ENCODE results near the gene CERKL.

CERKL gene

DNA sequence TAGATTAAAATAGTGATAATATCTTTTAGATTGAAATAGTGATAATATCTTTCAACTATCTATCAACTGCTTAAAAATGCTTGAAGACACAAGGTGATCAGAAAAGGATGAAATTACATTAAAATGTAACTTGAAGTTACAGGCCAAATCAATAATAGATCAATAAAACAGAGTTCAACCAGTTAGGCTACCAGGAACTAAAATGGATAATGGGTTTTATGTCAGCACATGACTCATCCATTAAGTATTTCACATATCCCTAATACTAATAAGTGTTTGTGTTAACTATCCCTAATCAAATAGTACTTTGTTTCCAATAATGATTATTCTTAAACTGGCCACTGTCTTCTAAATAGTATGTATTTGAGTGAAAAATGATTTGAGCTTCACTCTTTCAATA is 33.7 kb downstream of the CERKL start:
- no peak for DNase-seq

DNA sequence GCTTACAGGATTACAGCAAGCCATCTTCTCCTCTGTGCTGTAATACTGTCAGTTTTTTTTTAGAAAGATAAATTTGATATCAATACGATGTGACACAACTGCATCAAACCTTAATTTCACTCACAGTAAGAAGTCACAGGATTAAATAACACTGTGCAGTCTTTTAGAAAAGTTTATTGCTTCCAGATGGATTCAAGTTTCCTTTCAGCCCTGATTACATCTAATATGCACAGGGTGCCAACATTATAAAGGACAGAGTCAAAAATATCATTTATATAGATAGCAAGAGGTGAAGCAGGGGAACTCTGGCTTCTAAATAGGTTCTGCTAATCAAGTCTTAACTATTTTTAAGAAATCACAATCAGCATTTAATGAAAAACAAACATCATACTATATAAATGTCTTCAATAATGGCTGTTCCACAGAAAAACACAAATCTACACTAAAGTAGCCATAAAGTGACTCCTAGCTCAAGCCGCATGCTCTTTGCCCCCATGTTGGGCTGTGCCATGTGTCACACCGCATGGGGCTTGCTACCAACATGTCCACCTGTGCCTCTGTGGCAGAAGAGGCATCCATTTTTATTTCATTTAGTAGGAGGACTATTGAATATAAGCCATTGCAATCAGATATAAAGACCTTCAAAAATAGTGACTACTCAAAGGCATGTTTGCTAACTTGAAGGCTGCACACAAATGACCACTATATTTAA is 35.0 kb downstream of the CERKL start:
- DNase-seq: no peak

DNA sequence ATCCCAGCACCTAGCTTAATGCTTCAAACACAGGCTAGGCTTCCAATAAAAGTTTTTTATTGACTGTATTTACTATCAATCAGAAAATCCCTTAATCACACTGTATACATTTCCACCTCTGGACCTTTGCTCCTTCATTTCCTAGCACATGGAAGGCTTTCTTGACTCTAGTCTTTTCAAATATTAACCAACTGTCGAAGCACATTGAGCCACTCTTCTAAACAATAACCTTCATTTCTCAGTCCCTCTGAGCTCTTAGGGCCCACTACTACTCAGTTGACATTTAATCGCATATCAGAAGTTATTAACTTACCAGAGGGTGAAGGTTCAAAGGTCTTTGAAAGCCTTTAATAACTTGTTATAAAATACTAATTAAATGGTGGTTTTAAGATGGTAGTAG is 37.4 kb downstream of the CERKL start:
- DNase-seq: no peak

DNA sequence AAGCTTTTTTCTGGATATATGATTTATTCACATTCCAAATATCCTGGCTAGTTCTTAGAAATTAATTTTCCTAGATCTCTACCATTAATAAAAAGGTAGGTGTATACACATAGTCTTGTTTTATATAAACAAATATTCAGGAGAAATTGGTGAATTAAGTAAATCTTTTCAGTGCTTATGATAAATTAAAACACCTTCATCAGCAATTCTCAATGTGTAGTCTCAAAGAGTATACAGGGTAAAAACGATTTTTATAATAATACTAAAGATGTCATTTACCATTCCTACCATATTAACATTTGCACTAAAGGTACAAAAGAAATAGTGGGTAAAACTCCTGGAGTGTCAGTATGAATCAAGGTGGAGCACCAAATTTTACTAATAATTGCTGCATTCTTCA is 40.2 kb downstream of the CERKL start:
- no peak for DNase-seq

DNA sequence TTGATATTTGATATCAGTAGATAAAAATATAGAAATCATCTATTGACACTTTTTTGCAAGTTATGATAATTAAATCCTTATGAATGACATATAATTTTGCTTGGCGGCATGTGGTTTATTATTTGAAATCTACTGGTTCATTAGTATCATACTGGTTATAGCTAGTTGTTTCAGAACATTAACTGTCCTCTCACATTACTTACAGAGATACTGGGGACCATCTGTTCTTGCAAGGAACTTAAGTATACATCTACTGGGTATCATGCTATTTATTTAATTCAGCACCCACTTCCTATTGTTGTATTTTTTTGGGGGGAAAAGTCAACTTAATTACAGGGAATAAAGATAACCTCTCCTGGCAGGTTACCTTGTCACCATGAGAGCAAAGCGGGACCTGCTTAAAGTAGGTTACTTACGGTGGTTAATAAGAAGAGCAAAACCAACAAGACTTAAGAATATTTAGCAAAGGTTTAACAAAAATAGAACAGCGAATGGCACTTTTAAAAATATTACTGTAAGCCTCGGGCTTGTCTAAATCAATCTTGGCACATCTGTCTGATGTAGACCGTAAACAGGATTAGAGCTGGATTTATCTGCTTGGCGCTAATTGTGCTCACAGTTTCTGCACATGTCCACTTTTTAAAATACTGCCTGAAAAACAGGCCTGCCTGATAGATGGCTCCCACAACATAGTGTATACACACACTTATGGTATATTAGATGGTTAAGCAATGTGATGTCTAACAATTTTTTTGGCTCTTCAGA is 41.8 kb downstream of the CERKL start:
- no peak for DNase-seq

DNA sequence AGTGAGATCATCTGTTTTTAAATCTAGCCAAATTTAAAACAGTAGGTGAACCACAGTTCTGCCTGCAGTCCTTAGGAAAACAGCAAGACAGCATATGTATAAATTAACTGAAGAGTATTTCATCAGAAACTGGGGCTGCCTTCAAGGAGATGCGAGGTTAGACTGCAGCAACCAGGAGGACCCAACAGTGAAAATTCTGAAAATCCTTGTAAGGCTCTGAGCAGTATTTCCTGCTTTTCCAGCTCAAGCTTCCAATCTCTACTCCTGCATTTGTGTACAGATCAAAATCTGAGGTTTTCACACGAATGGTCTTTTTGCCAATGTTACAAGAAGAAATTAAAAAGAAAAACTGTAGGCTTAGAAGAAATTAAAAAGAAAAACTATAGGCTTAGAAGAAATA is 43.7 kb downstream of the CERKL start:
- no peak for DNase-seq

DNA sequence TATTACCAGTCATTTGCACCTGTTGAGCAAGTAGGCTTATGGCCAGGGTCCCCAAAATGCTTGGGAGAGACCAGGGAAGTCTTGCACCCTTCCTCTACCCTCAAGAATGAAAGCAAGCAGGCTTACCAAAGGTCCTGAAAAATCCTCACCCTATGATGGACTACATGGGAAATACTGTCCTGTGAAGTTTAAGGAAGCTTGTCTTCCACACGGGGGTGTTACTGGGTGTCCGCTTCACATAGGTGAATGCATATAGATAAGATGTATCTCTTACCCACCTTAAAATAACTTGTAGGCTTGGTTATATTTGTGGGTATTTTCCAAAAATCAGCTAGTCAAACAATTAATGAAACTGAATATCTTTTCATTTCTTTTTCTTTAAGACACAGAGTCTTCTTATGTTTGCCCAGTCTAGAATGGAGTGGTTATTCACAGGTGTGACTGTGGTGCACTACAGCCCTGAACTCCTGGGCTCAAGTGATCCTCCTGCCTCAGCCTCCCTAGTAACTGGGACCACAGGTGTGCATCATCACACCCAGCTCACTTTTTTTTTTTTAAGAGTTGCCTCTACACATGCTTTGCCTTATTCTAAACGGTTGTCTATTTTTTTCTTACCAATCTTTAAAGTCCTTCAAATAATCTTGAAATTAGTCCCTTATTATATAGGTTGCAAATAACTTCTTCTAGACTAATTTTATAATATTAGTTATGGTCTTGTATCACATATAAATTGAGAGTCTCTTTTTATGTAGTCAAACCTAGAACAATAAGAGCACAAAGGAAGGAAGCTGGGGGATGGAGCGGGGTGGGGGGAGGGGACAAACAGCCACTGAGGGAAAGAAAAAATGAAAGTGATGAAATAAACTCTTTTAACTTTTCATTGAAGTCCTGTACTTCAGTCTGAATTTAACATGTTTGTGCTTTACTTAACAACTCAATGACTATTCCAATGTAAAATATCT is 49.0 kb downstream of the CERKL start:
- DNase-seq: no peak

DNA sequence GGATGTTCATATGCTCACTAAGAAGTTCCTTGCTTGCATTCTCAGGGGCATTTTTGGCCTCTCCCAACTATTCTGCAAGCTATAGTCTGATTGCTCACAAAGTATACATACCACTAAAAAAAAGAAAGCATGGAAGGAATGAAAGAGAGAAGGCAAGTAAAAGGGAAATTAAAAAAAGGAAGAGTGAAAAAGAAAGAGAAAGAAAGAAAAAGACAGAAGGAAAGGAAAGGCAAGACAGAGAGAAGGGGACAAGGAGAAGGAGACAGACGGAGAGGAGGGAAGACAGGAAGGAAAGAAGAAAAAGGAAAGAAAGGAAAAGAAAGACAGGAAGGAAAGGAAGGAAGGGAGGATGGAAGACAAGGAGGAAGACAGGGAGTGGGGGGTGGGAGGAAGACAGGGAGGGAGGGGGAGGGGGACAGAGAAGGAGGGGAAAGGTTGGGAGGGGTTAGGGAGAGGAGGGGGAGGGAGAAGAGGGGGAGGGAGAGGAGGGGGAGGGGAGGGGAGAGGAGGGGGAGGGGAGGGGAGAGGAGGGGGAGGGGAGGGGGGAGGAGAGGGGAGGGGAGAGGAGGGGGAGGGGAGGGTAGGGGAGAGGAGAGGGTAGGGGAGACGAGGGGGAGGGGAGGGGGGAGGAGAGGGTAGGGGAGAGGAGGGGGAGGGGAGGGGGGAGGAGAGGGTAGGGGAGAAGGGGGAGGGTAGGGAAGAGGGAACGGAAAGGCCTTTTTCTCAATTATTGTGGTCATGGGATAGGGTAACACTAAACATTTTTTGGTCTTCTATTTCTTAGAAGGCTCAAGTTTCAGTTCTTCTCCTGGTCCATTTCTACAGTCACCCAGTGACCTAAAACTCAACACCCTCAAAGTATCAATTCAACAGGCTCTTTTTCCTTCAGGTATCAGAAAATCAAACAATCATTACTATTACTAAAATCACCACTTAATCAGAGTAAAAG is 50.7 kb downstream of the CERKL start:
- DNase-seq: no peak

DNA sequence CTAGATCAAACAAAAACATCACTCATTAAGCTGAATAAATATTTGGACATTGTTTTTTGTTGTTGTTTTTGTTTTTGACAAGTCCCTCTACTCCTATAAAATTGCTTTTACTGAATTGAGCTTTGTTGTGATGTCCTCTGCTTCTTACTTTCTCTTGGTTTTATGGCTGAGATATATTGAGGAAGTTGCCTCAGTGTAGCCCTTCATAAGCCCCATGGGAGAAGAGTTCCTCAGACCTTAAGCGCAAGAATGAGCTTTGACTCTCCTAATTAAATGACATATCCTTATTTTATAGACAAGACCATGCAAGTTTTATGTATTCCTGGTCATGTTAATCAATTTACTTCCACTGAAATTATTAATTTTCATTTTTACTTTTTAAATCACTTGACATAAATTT is 54.9 kb downstream of the CERKL start:
- no peak for DNase-seq

DNA sequence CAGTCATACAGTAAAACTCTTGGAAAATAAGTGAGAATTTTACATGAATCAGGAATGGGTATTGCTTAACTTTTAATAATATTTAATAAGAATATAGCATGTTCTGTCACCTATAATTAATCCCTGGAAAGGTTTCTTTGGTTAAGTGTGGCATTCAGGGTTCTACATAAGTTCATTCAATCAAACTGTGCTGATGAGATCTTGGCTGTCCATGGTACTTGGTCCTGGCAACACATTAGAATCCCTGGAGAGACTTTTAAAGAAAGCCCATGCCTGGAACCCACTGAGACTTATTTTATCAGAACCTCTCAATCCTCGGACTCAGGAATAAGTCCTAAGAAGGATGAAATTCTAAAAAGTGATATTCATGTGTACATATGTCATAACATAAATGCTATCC is 60.3 kb downstream of the CERKL start:
- DNase-seq: no peak

DNA sequence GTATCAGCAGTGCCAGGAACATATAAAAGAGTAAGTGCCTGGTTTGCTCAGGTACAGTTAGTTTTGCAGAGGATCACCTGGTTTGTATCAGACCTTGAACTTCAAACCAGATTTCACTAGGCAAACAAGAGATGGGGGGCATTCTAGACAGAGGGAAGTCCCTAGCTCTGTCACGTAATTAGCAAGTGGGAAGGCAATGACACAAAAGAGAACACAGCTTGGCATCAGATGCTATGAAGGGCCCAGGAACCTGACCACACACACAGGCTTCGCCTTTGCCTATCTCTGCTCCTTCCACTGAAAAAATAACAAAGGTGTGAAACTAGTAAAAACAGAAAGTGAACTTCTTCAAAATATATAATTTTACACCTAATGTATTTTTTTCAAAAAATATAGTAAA is 62.6 kb downstream of the CERKL start:
- no peak for DNase-seq

DNA sequence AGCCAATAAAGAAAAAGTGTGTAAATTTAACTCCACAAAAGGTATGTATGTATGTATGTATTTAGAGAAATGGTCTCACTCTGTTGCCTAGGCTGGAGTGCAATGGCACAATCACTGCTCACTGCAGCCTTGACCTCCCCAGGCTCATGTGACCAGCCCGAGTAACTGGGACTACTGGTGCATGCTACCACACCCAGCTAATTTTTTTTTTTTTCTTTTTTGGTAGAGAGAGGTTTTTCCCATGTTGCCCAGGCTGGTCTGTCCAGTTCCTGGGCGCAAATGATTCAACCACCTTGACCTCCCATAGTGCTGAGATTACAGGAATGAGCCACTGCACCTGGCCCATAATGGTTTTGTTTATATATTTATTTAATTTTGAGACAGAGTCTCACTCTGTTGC is 67.1 kb downstream of the CERKL start:
- DNase-seq: no peak

DNA sequence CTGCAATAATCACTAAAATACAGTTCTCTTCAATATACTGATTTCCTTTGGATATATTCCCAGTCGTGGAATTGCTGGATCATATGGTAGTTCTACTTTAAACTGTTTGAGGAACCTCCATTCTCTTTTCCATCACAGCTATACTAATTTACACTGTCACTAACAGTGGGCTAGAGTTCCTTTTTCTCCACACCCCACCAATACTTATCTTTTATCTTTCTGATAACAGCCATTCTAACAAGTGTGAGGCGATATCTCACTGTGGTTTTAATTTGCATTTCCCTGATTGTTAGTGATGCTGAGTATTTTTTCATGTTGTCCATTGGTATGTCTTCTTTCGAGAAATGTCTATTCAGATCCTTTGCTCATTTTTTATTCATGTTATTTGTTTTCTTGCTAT is 68.4 kb downstream of the CERKL start:
- no peak for DNase-seq

DNA sequence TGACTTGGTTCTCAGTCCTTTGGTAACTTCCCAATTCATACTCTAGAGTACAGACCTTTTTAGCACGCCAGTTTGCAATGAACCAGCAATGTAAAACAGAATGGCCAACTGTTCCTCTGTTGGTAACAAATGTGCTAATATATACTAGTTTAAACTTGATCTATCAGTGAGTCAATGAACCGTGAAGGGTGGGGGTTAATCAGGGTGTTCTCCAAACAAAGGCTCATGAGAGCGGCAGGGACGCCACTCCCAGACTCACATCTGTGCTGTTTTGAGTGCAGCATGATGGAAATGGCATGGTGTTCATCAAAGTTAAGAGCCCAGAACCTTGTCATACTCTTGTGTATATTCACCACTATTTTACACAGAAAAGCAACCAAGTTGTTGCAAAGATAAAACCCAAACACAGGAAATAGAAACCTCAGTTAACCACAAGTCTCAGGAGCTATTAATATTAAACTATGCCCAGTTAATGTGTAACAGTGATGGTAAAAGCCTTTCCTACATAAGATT is 70.3 kb downstream of the CERKL start:
- no peak for DNase-seq

DNA sequence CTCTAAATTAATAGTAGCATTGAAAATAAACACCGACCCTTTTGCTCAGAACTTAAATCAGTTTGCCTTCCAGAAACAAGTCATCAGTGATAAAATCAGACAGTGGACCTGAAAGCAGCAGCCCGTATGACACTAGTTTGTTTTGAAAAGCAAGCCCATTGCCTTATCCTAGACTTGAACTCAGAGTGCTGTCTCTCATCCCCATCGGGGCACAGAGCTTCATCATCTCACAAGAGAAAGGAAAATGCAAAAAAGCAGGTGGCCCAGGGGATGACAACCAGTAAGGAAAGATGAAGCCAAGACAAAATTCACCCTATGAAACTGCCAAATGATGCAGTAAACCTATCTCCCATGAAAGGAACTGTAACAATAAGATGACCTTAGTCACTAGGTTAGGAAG is 71.2 kb downstream of the CERKL start:
- no peak for DNase-seq

DNA sequence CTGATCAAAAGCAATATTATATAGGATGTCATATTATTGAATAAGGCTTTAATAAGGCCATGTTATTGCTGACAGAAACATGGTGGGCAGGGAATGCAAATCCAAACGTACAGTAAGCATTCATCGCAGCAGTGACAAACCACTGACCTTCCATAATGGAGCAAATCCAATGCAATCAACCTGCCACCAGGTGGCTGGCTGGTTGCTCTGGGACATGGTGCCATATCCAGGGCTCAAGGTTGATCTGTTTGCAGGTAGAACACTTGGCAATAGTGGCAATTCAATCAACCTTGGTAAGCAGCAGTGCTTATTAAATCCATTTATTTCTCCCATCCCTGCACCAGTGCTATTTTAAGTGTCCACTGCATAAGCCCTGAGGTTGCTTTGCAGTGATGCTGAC is 75.4 kb downstream of the CERKL start:
- DNase-seq: no peak

DNA sequence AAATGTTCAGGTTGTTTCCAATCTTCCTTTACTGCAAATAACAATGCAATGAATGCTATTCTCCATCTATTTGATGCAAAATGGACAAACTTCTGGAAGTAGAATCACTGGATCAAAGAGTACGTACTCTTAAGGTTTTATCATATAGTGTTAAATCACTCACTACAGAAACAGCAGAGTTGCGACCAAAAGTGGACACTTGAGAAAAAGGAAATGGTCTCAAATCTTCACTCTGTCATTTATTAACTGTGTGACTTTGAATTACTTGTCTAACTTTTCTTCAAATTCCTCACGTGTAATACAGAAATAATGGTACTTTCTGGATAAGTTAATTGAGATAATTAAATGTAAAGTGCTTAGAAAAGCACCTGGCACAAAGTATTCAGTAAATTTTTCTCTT is 78.1 kb downstream of the CERKL start:
- DNase-seq: no peak

DNA sequence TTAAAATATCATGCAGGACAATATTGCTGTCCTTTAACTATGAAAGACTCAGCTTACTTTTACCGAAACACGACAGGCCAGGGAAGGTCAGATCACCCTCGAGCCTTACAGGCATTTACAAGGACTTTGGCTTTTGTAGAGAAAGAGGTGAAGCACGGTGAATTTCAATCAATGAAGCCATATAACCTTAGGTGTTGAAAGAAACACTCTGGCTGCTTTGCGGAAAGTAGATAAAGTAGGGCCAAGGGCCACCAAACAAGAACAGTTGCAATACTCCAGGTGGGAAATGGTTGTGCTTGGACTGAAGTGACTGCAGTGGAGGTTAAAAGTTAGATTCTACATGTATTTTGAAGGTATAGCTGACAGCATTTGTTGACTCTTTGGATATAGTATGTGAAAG is 80.5 kb downstream of the CERKL start:
- DNase-seq: no peak

DNA sequence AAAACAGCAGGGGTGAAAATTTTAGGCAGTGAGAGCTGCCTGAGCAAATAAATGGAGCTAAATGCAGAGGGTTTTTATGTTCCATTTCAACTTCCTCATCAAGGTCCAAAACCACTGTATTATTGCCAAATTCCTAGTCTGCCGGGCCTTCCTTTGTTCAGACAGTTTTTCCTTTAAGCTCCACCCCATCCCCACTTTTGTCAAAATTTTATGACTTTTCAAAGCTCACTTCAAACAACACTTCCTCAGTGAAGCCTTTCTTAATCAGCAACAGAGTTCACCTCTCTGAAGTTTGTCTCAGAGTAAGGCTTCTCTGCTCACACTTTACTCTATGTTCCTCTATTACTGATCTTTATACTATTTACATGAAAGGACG is 81.3 kb downstream of the CERKL start:
- DNase-seq: no peak

DNA sequence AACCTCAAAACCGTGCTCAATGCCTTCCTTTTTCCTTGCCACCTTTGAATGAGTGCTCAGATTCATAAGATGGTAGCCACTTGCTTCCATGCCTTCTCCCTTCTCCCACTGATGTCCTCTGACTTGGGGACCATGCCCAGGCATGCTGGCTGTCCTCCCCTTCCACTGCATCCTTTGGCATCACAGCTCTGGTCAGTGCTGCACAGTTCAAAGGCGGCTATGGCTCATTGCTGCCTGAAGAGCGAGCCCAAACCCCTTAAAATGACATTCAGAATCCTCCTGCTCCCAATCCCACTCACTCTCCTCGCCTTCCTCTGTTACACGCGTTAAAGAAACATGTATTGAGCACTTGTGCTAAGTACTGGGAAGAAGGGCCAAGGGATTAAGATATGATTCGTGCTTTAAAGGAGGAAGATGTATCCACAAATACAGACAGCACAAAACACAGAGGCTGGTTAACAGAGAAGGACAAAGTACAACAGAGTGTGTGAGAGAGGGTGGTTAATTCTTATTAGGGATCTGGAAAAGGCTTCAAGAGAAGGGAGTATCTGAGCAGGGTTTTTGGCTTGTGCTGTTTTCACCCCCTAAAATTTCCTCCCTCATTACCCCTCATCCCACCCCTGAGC is 81.8 kb downstream of the CERKL start:
- DNase-seq: no peak

DNA sequence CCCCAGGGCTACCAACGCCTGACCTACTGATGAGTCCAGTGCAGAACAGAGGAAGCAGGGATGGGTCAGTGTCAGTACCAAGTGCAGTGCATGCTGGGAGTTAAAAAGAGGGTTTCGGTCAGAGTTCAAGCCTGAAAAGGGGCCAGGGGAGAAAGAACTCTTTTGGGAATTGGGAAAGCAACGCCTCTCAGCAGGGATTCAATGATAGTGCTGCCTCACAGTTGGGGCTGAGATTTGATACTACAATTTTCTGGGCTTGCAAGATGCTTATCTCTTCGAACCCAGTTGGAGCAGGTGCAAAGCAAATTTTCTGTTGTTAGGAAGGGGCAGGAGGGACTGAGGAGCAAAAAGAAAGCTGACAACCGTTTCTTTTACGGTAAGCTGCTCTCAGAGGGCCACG is 82.6 kb downstream of the CERKL start:
- DNase-seq: no peak

All from NCI-H187 treated with DMSO at 0.1 percent for 48 hours (cell line).